Caco-2 (cell line): ENCODE results near the gene FOXN3. TPM values are rescaled to one million over a fixed set of nuclear protein-coding genes. Genes with fewer than 3 reads are reported as not detected.

Experiments
- BruUV-seq: library from RNA; stranded (reverse); fragments of 400-500 nt; replicated peaks from 2 replicates; lab custom pipeline; 2021; lab: Mats Ljungman, UMichigan
- CTCF ChIA-PET: fragments of 300-600 bp; sonication (Branson Sonifier 250); formaldehyde crosslinking; loops from one replicate; lab custom pipeline; 2022; ENCODE audit warnings: antibody characterized with exemption; lab: Charles Lee
- POLR2A ChIA-PET: fragments of 300-600 bp; sonication (Branson Sonifier 250); formaldehyde crosslinking; loops from one replicate; lab custom pipeline; 2022; ENCODE audit warnings: antibody characterized with exemption; lab: Charles Lee
- DNase-seq, 2 experiments: peaks; one replicate each; pipeline versions ENCODE4 v3.0.0 to v3.0.0-alpha.2; 2020 to 2022
- H3K27me3 ChIP-seq: replicated peaks from 2 replicates; pipeline ENCODE4 v1.6.0; 2011; ENCODE audit warnings: low read length; ENCODE audit not compliant: control insufficient read depth, insufficient read depth
- H3K36me3 ChIP-seq: 2 replicates; pipeline ENCODE4 v1.5.1; 2011; ENCODE audit warnings: low read length; ENCODE audit not compliant: control insufficient read depth, insufficient read depth
- H3K4me1 ChIP-seq: fragments of 250-450 bp; sonication (Bioruptor Pico); 2 replicates; pipeline ENCODE4 v1.5.1; 2020; ENCODE audit warnings: mild to moderate bottlenecking
- H3K4me3 ChIP-seq: 2 replicates; pipeline ENCODE4 v1.5.1; 2011; ENCODE audit warnings: low read depth, mild to moderate bottlenecking, control low read depth, low read length
- H3K9me3 ChIP-seq: fragments of 250-450 bp; sonication (Bioruptor Pico); 2 replicates; pipeline ENCODE4 v1.5.1; 2020; ENCODE audit warnings: mild to moderate bottlenecking, moderate library complexity
- H3K27ac Mint-ChIP-seq: one replicate; pipeline ENCODE4 v1.8.0; 2022; ENCODE audit warnings: mixed read lengths; ENCODE audit not compliant: unreplicated experiment
- H3K27me3 Mint-ChIP-seq: one replicate; pipeline ENCODE4 v1.8.0; 2022; ENCODE audit warnings: mixed read lengths; ENCODE audit not compliant: insufficient read depth, unreplicated experiment
- H3K36me3 Mint-ChIP-seq: one replicate; pipeline ENCODE4 v1.8.0; 2022; ENCODE audit warnings: mild to moderate bottlenecking, mixed read lengths; ENCODE audit not compliant: insufficient read depth, unreplicated experiment
- H3K4me1 Mint-ChIP-seq: one replicate; pipeline ENCODE4 v1.8.0; 2022; ENCODE audit warnings: low read depth, mixed read lengths; ENCODE audit not compliant: unreplicated experiment
- H3K4me3 Mint-ChIP-seq: one replicate; pipeline ENCODE4 v1.8.0; 2022; ENCODE audit warnings: mild to moderate bottlenecking, moderate library complexity, mixed read lengths; ENCODE audit not compliant: unreplicated experiment
- H3K9me3 Mint-ChIP-seq: one replicate; pipeline ENCODE4 v1.8.0; 2022; ENCODE audit warnings: mixed read lengths; ENCODE audit not compliant: unreplicated experiment
- CTCF ChIP-seq, 2 experiments: fragments of 200-600 bp in 1 of 2; IDR thresholded peaks; 1 replicate in 1 of 2; 2 replicates in 1 of 2; pipeline versions ENCODE4 v1.5.1 to v1.8.0; 2011 to 2022; ENCODE audit warnings: antibody characterized with exemption in 1 of 2, control low read depth in 1 of 2, inconsistent platforms in 1 of 2, low read depth in 1 of 2, low read length in 1 of 2, mild to moderate bottlenecking in 1 of 2, moderate library complexity in 1 of 2; ENCODE audit not compliant: insufficient read depth in 1 of 2, severe bottlenecking in 1 of 2, unreplicated experiment in 1 of 2
- intact Hi-C: fragments of 100-400 bp; cut with micrococcal nuclease; formaldehyde crosslinking; loops from one replicate; pipeline ENCODE4 v1.10.0; 2022; ENCODE audit not compliant: unreplicated experiment
- total RNA-seq: library from RNA; stranded (reverse); gene quantifications from 2 replicates; pipeline ENCODE4 v1.2.3, GENCODE V29; 2022

The FOXN3 gene
- total RNA-seq, 1 experiment from 2014 or later, result 20.6 TPM

- no peak for TF ChIP-seq CTCF (IDR thresholded peaks at IDR 0.05; ENCODE audit: insufficient read depth in 1 of 2, low read depth in 1 of 2, low read length in 1 of 2, severe bottlenecking in 1 of 2, unreplicated experiment in 1 of 2)
- no peaks in the 10 kb centered on the region for H3K4me1 ChIP-seq
- no peaks in the 10 kb centered on the region for H3K9me3 ChIP-seq
- ChIA-PET CTCF (no interaction called here), POLR2A (no interaction called here)
- Mint-ChIP-seq H3K4me1 (no peaks in the 10 kb centered on the region), H3K36me3 (peaks cover 8% of the 10 kb centered on the region), H3K27me3 (no peaks in the 10 kb centered on the region), H3K27ac (no peak overlapping the region), H3K4me3 (no peak overlapping the region), H3K9me3 (no peaks in the 10 kb centered on the region)
- no peaks in the 10 kb centered on the region for H3K27me3 ChIP-seq
- no peak overlapping the region for H3K4me3 ChIP-seq
- intact Hi-C loops, result no loop called here
- DNase-seq, result no peak
- H3K36me3 ChIP-seq, result no peaks in the 10 kb centered on the region
- BruUV-seq, result no TSS peak
Observed at GRCh38 chr14:89377544-89377943, 39.5 kb downstream of the FOXN3 start.

GRCh38 chr14:89374908-89375307 is 42.1 kb downstream of the FOXN3 start:
- H3K27me3 ChIP-seq, result no peaks in the 10 kb centered on the region
- H3K36me3 ChIP-seq, result no peaks in the 10 kb centered on the region
- Mint-ChIP-seq H3K27me3 (no peaks in the 10 kb centered on the region), H3K36me3 (no peaks in the 10 kb centered on the region), H3K4me1 (peaks cover 6% of the 10 kb centered on the region), H3K4me3 (no peak overlapping the region), H3K27ac (no peak overlapping the region), H3K9me3 (no peaks in the 10 kb centered on the region)
- TF ChIP-seq CTCF (IDR thresholded peaks at IDR 0.05; ENCODE audit: insufficient read depth in 1 of 2, low read depth in 1 of 2, low read length in 1 of 2, severe bottlenecking in 1 of 2, unreplicated experiment in 1 of 2), result no peak
- no peak for DNase-seq
- H3K9me3 ChIP-seq, result no peaks in the 10 kb centered on the region
- peaks cover 7% of the 10 kb centered on the region for H3K4me1 ChIP-seq
- POLR2A ChIA-PET, result no interaction called here
- H3K4me3 ChIP-seq, result no peak overlapping the region
- intact Hi-C loops, result no loop called here
- CTCF ChIA-PET, result no interaction called here
- BruUV-seq, result no TSS peak

GRCh38 chr14:89373185-89373584 is 43.8 kb downstream of the FOXN3 start:
- Histone ChIP-seq H3K36me3 (no peaks in the 10 kb centered on the region), H3K27me3 (no peaks in the 10 kb centered on the region), H3K4me3 (no peak overlapping the region), H3K4me1 (peaks cover 24% of the 10 kb centered on the region), H3K9me3 (no peaks in the 10 kb centered on the region)
- no TSS peak for BruUV-seq
- ChIA-PET POLR2A (no interaction called here), CTCF (no interaction called here)
- H3K4me1 Mint-ChIP-seq, result peaks cover 6% of the 10 kb centered on the region
- no peak overlapping the region for H3K4me3 Mint-ChIP-seq
- H3K27ac Mint-ChIP-seq, result no peak overlapping the region
- H3K27me3 Mint-ChIP-seq, result no peaks in the 10 kb centered on the region
- intact Hi-C loops, result no loop called here
- H3K36me3 Mint-ChIP-seq, result no peaks in the 10 kb centered on the region
- no peaks in the 10 kb centered on the region for H3K9me3 Mint-ChIP-seq
- TF ChIP-seq CTCF (IDR thresholded peaks at IDR 0.05; ENCODE audit: insufficient read depth in 1 of 2, low read depth in 1 of 2, low read length in 1 of 2, severe bottlenecking in 1 of 2, unreplicated experiment in 1 of 2), result no peak
- DNase-seq, result no peak
